ENCODE measurements around the gene TFRC. TPM values are rescaled to one million over a fixed set of nuclear protein-coding genes. Genes with fewer than 3 reads are reported as not detected.

Gene TFRC
- total RNA-seq, 1 experiment from 2014 or later = 143 TPM

- H3K4me3 Mint-ChIP-seq = no peak overlapping the region
- peaks cover 2% of the 10 kb centered on the region; the same call in 1 of the 2 replicates for H3K4me1 Mint-ChIP-seq
- TF ChIP-seq HMGXB4 (CRISPR knock-in tag; IDR thresholded peaks at IDR 0.05) (no peak), AFF4 (CRISPR knock-in tag; IDR thresholded peaks at IDR 0.05; ENCODE audit: borderline replicate concordance) (no peak), ZNF219 (CRISPR knock-in tag; IDR thresholded peaks at IDR 0.05; ENCODE audit: borderline replicate concordance) (no peak), ZBTB43 (CRISPR knock-in tag; IDR thresholded peaks at IDR 0.05) (no peak), ZNF317 (CRISPR knock-in tag; IDR thresholded peaks at IDR 0.05; ENCODE audit: borderline replicate concordance, low read depth) (no peak), CREM (CRISPR knock-in tag; IDR thresholded peaks at IDR 0.05) (no peak), ZNF423 (CRISPR knock-in tag; IDR thresholded peaks at IDR 0.05) (no peak), TP53 (CRISPR knock-in tag; IDR thresholded peaks at IDR 0.05) (no peak), USF2 (CRISPR knock-in tag; IDR thresholded peaks at IDR 0.05) (no peak), JUN (CRISPR knock-in tag; IDR thresholded peaks at IDR 0.05) (no peak), JAZF1 (CRISPR knock-in tag; IDR thresholded peaks at IDR 0.05) (no peak), NR3C1 (CRISPR knock-in tag; conservative IDR thresholded peaks at IDR 0.05; ENCODE audit: low read depth) (no peak), ATF2 (CRISPR knock-in tag; IDR thresholded peaks at IDR 0.05; ENCODE audit: borderline replicate concordance, low read depth) (no peak), FOXP4 (CRISPR knock-in tag; IDR thresholded peaks at IDR 0.05) (no peak), PRRX2 (CRISPR knock-in tag; IDR thresholded peaks at IDR 0.05) (no peak), ZNF263 (CRISPR knock-in tag; IDR thresholded peaks at IDR 0.05; ENCODE audit: low read depth) (no peak), TCF7 (CRISPR knock-in tag; IDR thresholded peaks at IDR 0.05; ENCODE audit: low read depth) (no peak), ATF1 (CRISPR knock-in tag; IDR thresholded peaks at IDR 0.05) (no peak)
- CTCF ChIA-PET = interaction anchor here (1.2 kb wide), 1 partner anchor 23 kb away, joined by 3 read pairs; no protein-coding TSS in a partner anchor
- POLR2A ChIA-PET = no interaction called here
- no peak overlapping the region for H3K27ac Mint-ChIP-seq
- H3K9me3 Mint-ChIP-seq = no peaks in the 10 kb centered on the region
- H3K27me3 Mint-ChIP-seq (ENCODE audit: low read depth) = no peaks in the 10 kb centered on the region
- DNase-seq (ENCODE audit: low spot score) (no peak), ATAC-seq (no peak)
- peaks cover 58% of the 10 kb centered on the region for H3K36me3 Mint-ChIP-seq
Measured at GRCh38 chr3:196050597-196050996, 31.3 kb downstream of the TFRC start.

Measured in WTC11 (cell line).